HepG2 (cell line): Measurements from ENCODE around the gene METRNL. TPM values are rescaled to one million over a fixed set of nuclear protein-coding genes. Genes with fewer than 3 reads are reported as not detected.

Experiments used
- ATAC-seq: fragments of 200-7000 bp; cut with Tn5 transposase; 3 replicates; pipeline ENCODE4 v1.9.1; 2020; ENCODE audit warnings: mild to moderate bottlenecking, moderate library complexity
- BruUV-seq: library from RNA; stranded (reverse); fragments of 400-500 nt; replicated peaks from 2 replicates; lab custom pipeline; 2021; lab: Mats Ljungman, UMichigan
- CTCF ChIA-PET: fragments of 300-600 bp; formaldehyde crosslinking; extraction: SDS; loops from one replicate; lab custom pipeline; 2021; ENCODE audit warnings: low total read pairs, inconsistent platforms, low intra/inter-chr PET ratio; lab: Yijun Ruan, JAX
- POLR2A ChIA-PET: fragments of 350-600 bp; sonication (Branson Sonifier 250); formaldehyde crosslinking; loops from one replicate; lab custom pipeline; 2020; ENCODE audit warnings: antibody characterized with exemption, inconsistent platforms; lab: Yijun Ruan, JAX
- DNase-seq: peaks from one replicate; pipeline ENCODE4 v3.0.0-alpha.2; 2015; ENCODE audit warnings: low spot score
- FAIRE-seq: peaks from 3 replicates; lab custom pipeline; 2011; peaks lifted over from hg19 to GRCh38; lab: Jason Lieb, UNC
- H2AFZ ChIP-seq: one replicate; pipeline ENCODE4 v1.6.1; 2011; ENCODE audit warnings: low read length, inconsistent platforms
- H3K27ac ChIP-seq: fragments of 300-600 bp; 3 replicates; pipeline ENCODE4 v1.8.0; 2011; ENCODE audit warnings: mixed run types, mild to moderate bottlenecking, mixed read lengths, low read length, inconsistent platforms; ENCODE audit not compliant: insufficient read depth; ENCODE audit errors: extremely low read length
- H3K27me3 ChIP-seq, 2 experiments: fragments of 200-600 bp in 1 of 2; 2 replicates in 1 of 2; 3 replicates in 1 of 2; pipeline versions ENCODE4 v1.6.0 to v1.8.0; 2011; ENCODE audit warnings: low read length in 2 of 2, mild to moderate bottlenecking in 2 of 2, moderate library complexity in 2 of 2, inconsistent platforms in 1 of 2; ENCODE audit not compliant: insufficient read depth in 2 of 2, control insufficient read depth in 1 of 2
- H3K36me3 ChIP-seq, 2 experiments: fragments of 200-600 bp in 1 of 2; replicated peaks in 1 of 2; 2 replicates in 1 of 2; 3 replicates in 1 of 2; pipeline versions ENCODE4 v1.5.1 to v1.8.0; 2011; ENCODE audit warnings: low read length in 2 of 2, inconsistent platforms in 1 of 2; ENCODE audit not compliant: insufficient read depth in 2 of 2, control insufficient read depth in 1 of 2
- H3K4me1 ChIP-seq: 2 replicates; pipeline ENCODE4 v1.5.1; 2012; ENCODE audit warnings: low read length, inconsistent platforms; ENCODE audit not compliant: insufficient read depth
- H3K4me2 ChIP-seq: 2 replicates; pipeline ENCODE4 v1.6.0; 2011; ENCODE audit warnings: low read depth, low read length, inconsistent platforms
- H3K4me3 ChIP-seq, 3 experiments: fragments of 200-600 bp in 1 of 3; sonication (generic), shearing (Covaris generic) in 1 of 3; replicated peaks in 1 of 3; 2 replicates each; pipeline ENCODE4 v1.5.1; 2011 to 2016; ENCODE audit warnings: low read length in 3 of 3, inconsistent platforms in 2 of 3, low read depth in 2 of 3, mild to moderate bottlenecking in 2 of 3, control low read depth in 1 of 3, mixed read lengths in 1 of 3; ENCODE audit not compliant: insufficient read depth in 1 of 3
- H3K79me2 ChIP-seq: one replicate; pipeline ENCODE4 v1.6.1; 2011; ENCODE audit warnings: low read length, inconsistent platforms; ENCODE audit not compliant: insufficient read depth
- H3K9ac ChIP-seq: 2 replicates; pipeline ENCODE4 v1.6.0; 2011; ENCODE audit warnings: mild to moderate bottlenecking, low read depth, low read length, inconsistent platforms; ENCODE audit not compliant: insufficient read depth
- H3K9me3 ChIP-seq: 2 replicates; pipeline ENCODE4 v1.5.1; 2012; ENCODE audit warnings: mild to moderate bottlenecking, low read length
- H4K20me1 ChIP-seq: 2 replicates; pipeline ENCODE4 v1.6.0; 2011; ENCODE audit warnings: inconsistent platforms, mild to moderate bottlenecking, low read length, moderate library complexity; ENCODE audit not compliant: insufficient read depth
- HDAC1 ChIP-seq: sonication (generic); formaldehyde crosslinking; IDR thresholded peaks from 2 replicates; pipeline ENCODE4 v1.5.1; 2020; ENCODE audit warnings: mild to moderate bottlenecking, missing genetic modification reagents
- KDM2A ChIP-seq: sonication (generic); formaldehyde crosslinking; IDR thresholded peaks from 2 replicates; pipeline ENCODE4 v1.4.0; 2020; ENCODE audit warnings: low read depth, missing genetic modification reagents, borderline replicate concordance
- POGZ ChIP-seq: sonication (generic); formaldehyde crosslinking; IDR thresholded peaks from 2 replicates; pipeline ENCODE4 v1.4.0; 2020; ENCODE audit warnings: mild to moderate bottlenecking, missing genetic modification reagents
- REL ChIP-seq: sonication (generic); formaldehyde crosslinking; conservative IDR thresholded peaks from 2 replicates; pipeline ENCODE4 v1.8.0; 2022; ENCODE audit warnings: mild to moderate bottlenecking, missing genetic modification reagents, moderate library complexity
- SOX13 ChIP-seq, 3 experiments: fragments of 450-650 bp in 1 of 3; sonication (generic) in 1 of 3; formaldehyde crosslinking in 1 of 3; IDR thresholded peaks in 2 of 3; conservative IDR thresholded peaks in 1 of 3; 2 replicates each; pipeline versions ENCODE4 v1.5.0 to v1.6.1; 2016 to 2020; ENCODE audit warnings: antibody characterized with exemption in 1 of 3, mild to moderate bottlenecking in 1 of 3, missing compliant biosample characterization in 1 of 3, missing genetic modification reagents in 1 of 3, moderate library complexity in 1 of 3
- TEAD2 ChIP-seq: sonication (generic); formaldehyde crosslinking; IDR thresholded peaks from 2 replicates; pipeline ENCODE4 v1.9.0; 2021; ENCODE audit warnings: missing genetic modification reagents
- ZBTB3 ChIP-seq: sonication (generic); formaldehyde crosslinking; IDR thresholded peaks from 2 replicates; pipeline ENCODE4 v1.4.0; 2020; ENCODE audit warnings: low read depth, mild to moderate bottlenecking, moderate library complexity, missing genetic modification reagents, borderline replicate concordance
- ZKSCAN5 ChIP-seq: sonication (generic); formaldehyde crosslinking; IDR thresholded peaks from 2 replicates; pipeline ENCODE4 v1.5.1; 2020; ENCODE audit warnings: mild to moderate bottlenecking, missing genetic modification reagents
- ZNF230 ChIP-seq: sonication (generic); formaldehyde crosslinking; IDR thresholded peaks from 2 replicates; pipeline ENCODE4 v1.4.0; 2020; ENCODE audit warnings: mild to moderate bottlenecking, missing genetic modification reagents
- ZNF367 ChIP-seq: sonication (generic); formaldehyde crosslinking; IDR thresholded peaks from 2 replicates; pipeline ENCODE4 v1.4.0; 2020; ENCODE audit warnings: missing genetic modification reagents, borderline replicate concordance
- ZNF382 ChIP-seq: sonication (generic); formaldehyde crosslinking; IDR thresholded peaks from 2 replicates; pipeline ENCODE4 v1.5.0; 2020; ENCODE audit warnings: missing genetic modification reagents, mild to moderate bottlenecking, borderline replicate concordance
- ZNF431 ChIP-seq: sonication (generic); formaldehyde crosslinking; IDR thresholded peaks from 2 replicates; pipeline ENCODE4 v1.9.0; 2022; ENCODE audit warnings: missing genetic modification reagents, low read depth, mild to moderate bottlenecking, borderline replicate concordance
- ZNF547 ChIP-seq: sonication (generic); formaldehyde crosslinking; IDR thresholded peaks from 2 replicates; pipeline ENCODE4 v1.5.1; 2020; ENCODE audit warnings: mild to moderate bottlenecking, missing genetic modification reagents
- ZNF556 ChIP-seq: sonication (generic); formaldehyde crosslinking; IDR thresholded peaks from 2 replicates; pipeline ENCODE4 v1.4.0; 2020; ENCODE audit warnings: mild to moderate bottlenecking, missing genetic modification reagents, borderline replicate concordance
- ZNF782 ChIP-seq: sonication (generic); formaldehyde crosslinking; IDR thresholded peaks from 2 replicates; pipeline ENCODE4 v1.4.0; 2020; ENCODE audit warnings: missing genetic modification reagents, mild to moderate bottlenecking, borderline replicate concordance
- WGBS: methylation state at CpG from one replicate; pipeline ENCODE4 v1.1.6; 2017; ENCODE audit warnings: low lambda C conversion rate; 5-methylcytosine and 5-hydroxymethylcytosine counted together
- in situ Hi-C: cut with HindIII; loops from 2 replicates; pipeline ENCODE4 v1.10.0; 2017; ENCODE audit warnings: low pct_unique_long_range_greater_than_20kb; ENCODE audit not compliant: extremely low pct_ligation_motif_present
- intact Hi-C: fragments of 100-400 bp; cut with micrococcal nuclease; formaldehyde crosslinking; loops from one replicate; pipeline ENCODE4 v1.10.0; 2022; ENCODE audit not compliant: unreplicated experiment
- polyA plus RNA-seq, 8 experiments: library from polyadenylated mRNA; depleted of rRNA in 3 of 8; stranded (reverse) in 7 of 8; unstranded in 1 of 8; fragments of >200 nt; fragmentation: Illumina TruSeq in 4 of 8; extraction: Trizol in 4 of 8; gene quantifications; 2 replicates each; pipeline versions ENCODE4 v1.2.1 to v1.2.3, GENCODE V29; 2011 to 2016; ENCODE audit warnings: low read depth in 4 of 8, missing spikeins in 1 of 8, mixed read lengths in 1 of 8; ENCODE audit not compliant: insufficient read depth in 1 of 8
- total RNA-seq, 5 experiments: library from RNA; depleted of rRNA; stranded (reverse); fragments of >200 nt; fragmentation: Illumina TruSeq; extraction: Trizol; gene quantifications; 2 replicates each; pipeline ENCODE4 v1.2.3, GENCODE V29; 2016; ENCODE audit warnings: low read depth in 1 of 5
- TF ChIP-seq, protein P1 (sequence below): sonication (generic); formaldehyde crosslinking; IDR thresholded peaks from 2 replicates; pipeline ENCODE4 v1.4.0; 2020; ENCODE audit warnings: missing genetic modification reagents, borderline replicate concordance
- TF ChIP-seq, protein P2 (sequence below): sonication (generic); formaldehyde crosslinking; IDR thresholded peaks from 2 replicates; pipeline ENCODE4 v1.5.1; 2020; ENCODE audit warnings: mild to moderate bottlenecking, moderate library complexity, missing genetic modification reagents
- TF ChIP-seq, protein P3 (sequence below): IDR thresholded peaks from 2 replicates; pipeline ENCODE4 v1.6.1; 2018; ENCODE audit warnings: missing genetic modification reagents
- TF ChIP-seq, protein P4 (sequence below): sonication (generic); IDR thresholded peaks from 2 replicates; pipeline ENCODE4 v1.6.1; 2016; ENCODE audit warnings: low read depth, borderline replicate concordance

The METRNL gene
- total and polyA plus RNA-seq, 2 of the 13 experiments (the other 11 are each of a cell fraction or from before 2014, with no cell fraction given) = 0.66 to 0.84 TPM

DNA sequence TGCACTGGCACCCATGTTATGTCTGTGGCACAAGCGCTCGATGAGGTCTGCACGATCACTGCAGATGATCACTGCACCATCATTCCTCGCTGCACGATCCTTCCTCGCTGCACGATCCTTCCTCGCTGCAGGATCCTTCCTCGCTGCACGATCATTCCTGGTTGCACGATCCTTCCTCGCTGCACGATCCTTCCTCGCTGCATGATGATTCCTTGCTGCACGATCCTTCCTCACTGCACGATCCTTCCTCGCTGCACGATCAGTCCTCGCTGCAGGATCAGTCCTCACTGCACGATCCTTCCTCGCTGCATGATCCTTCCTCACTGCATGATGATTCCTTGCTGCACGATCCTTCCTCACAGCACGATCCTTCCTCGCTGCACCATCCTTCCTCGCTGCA, 29.3 kb downstream of the METRNL start:
- DNase-seq (no peak), ATAC-seq (no peak), FAIRE-seq (no peak)
- POLR2A ChIA-PET = no interaction called here
- H3K4me2 ChIP-seq = no peak overlapping the region
- H3K9me3 ChIP-seq = no peaks in the 10 kb centered on the region
- CTCF ChIA-PET = no interaction called here
- H3K79me2 ChIP-seq = no peaks in the 10 kb centered on the region
- H4K20me1 ChIP-seq = no peaks in the 10 kb centered on the region; the same call in 1 of the 2 replicates
- no peak overlapping the region for H2AFZ ChIP-seq
- BruUV-seq = no TSS peak
- in situ Hi-C loops = no loop called here
- peaks cover 12% of the 10 kb centered on the region for H3K4me1 ChIP-seq
- H3K36me3 ChIP-seq = no peaks in the 10 kb centered on the region
- H3K4me3 ChIP-seq = no peak overlapping the region
- no peak overlapping the region for H3K9ac ChIP-seq
- no peak overlapping the region for H3K27ac ChIP-seq
- intact Hi-C loops = no loop called here
- WGBS = 87% methylated on average over 25 of the region's 25 CpGs
- H3K27me3 ChIP-seq = peaks cover 32 to 94% of the 10 kb centered on the region in 2 experiments
- no peak for TF ChIP-seq ZNF556 (CRISPR knock-in tag)
- no peak for TF ChIP-seq POGZ (CRISPR knock-in tag)
- TF ChIP-seq ZNF382 (CRISPR knock-in tag) = no peak
- TF ChIP-seq ZNF431 = no peak
- TF ChIP-seq, protein P1, sequence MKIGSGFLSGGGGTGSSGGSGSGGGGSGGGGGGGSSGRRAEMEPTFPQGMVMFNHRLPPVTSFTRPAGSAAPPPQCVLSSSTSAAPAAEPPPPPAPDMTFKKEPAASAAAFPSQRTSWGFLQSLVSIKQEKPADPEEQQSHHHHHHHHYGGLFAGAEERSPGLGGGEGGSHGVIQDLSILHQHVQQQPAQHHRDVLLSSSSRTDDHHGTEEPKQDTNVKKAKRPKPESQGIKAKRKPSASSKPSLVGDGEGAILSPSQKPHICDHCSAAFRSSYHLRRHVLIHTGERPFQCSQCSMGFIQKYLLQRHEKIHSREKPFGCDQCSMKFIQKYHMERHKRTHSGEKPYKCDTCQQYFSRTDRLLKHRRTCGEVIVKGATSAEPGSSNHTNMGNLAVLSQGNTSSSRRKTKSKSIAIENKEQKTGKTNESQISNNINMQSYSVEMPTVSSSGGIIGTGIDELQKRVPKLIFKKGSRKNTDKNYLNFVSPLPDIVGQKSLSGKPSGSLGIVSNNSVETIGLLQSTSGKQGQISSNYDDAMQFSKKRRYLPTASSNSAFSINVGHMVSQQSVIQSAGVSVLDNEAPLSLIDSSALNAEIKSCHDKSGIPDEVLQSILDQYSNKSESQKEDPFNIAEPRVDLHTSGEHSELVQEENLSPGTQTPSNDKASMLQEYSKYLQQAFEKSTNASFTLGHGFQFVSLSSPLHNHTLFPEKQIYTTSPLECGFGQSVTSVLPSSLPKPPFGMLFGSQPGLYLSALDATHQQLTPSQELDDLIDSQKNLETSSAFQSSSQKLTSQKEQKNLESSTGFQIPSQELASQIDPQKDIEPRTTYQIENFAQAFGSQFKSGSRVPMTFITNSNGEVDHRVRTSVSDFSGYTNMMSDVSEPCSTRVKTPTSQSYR (CRISPR knock-in tag) = no peak
- TF ChIP-seq HDAC1 (CRISPR knock-in tag) = no peak
- no peak for TF ChIP-seq ZNF230 (CRISPR knock-in tag)
- TF ChIP-seq, protein P2, sequence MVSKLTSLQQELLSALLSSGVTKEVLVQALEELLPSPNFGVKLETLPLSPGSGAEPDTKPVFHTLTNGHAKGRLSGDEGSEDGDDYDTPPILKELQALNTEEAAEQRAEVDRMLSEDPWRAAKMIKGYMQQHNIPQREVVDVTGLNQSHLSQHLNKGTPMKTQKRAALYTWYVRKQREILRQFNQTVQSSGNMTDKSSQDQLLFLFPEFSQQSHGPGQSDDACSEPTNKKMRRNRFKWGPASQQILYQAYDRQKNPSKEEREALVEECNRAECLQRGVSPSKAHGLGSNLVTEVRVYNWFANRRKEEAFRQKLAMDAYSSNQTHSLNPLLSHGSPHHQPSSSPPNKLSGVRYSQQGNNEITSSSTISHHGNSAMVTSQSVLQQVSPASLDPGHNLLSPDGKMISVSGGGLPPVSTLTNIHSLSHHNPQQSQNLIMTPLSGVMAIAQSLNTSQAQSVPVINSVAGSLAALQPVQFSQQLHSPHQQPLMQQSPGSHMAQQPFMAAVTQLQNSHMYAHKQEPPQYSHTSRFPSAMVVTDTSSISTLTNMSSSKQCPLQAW (CRISPR knock-in tag) = no peak
- TF ChIP-seq TEAD2 = no peak
- no peak for TF ChIP-seq KDM2A (CRISPR knock-in tag)
- no peak for TF ChIP-seq ZNF782 (CRISPR knock-in tag)
- no peak for TF ChIP-seq REL (CRISPR knock-in tag)
- TF ChIP-seq, protein P3, sequence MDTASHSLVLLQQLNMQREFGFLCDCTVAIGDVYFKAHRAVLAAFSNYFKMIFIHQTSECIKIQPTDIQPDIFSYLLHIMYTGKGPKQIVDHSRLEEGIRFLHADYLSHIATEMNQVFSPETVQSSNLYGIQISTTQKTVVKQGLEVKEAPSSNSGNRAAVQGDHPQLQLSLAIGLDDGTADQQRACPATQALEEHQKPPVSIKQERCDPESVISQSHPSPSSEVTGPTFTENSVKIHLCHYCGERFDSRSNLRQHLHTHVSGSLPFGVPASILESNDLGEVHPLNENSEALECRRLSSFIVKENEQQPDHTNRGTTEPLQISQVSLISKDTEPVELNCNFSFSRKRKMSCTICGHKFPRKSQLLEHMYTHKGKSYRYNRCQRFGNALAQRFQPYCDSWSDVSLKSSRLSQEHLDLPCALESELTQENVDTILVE (CRISPR knock-in tag) = no peak
- no peak for TF ChIP-seq ZKSCAN5 (CRISPR knock-in tag)
- TF ChIP-seq, protein P4, sequence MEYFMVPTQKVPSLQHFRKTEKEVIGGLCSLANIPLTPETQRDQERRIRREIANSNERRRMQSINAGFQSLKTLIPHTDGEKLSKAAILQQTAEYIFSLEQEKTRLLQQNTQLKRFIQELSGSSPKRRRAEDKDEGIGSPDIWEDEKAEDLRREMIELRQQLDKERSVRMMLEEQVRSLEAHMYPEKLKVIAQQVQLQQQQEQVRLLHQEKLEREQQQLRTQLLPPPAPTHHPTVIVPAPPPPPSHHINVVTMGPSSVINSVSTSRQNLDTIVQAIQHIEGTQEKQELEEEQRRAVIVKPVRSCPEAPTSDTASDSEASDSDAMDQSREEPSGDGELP = no peak
- no peak for TF ChIP-seq ZBTB3
- TF ChIP-seq SOX13 (IDR thresholded peaks at IDR 0.05) = no peak
- no peak for TF ChIP-seq SOX13 (CRISPR knock-in tag; conservative IDR thresholded peaks at IDR 0.05 in 1 of 2, IDR thresholded peaks at IDR 0.05 in 1 of 2)
- TF ChIP-seq ZNF547 (CRISPR knock-in tag) = no peak
- TF ChIP-seq ZNF367 = no peak
